ENCODE results near the gene IFT27.
A peak's percentile ranks its signal among the peaks of the same experiment; 100 is the strongest.
"Not testable (repeated sequence)": the region's sequence is repeated elsewhere in the genome, so short reads cannot be mapped to it uniquely, and the experiment has no call there.

Gene IFT27

DNA sequence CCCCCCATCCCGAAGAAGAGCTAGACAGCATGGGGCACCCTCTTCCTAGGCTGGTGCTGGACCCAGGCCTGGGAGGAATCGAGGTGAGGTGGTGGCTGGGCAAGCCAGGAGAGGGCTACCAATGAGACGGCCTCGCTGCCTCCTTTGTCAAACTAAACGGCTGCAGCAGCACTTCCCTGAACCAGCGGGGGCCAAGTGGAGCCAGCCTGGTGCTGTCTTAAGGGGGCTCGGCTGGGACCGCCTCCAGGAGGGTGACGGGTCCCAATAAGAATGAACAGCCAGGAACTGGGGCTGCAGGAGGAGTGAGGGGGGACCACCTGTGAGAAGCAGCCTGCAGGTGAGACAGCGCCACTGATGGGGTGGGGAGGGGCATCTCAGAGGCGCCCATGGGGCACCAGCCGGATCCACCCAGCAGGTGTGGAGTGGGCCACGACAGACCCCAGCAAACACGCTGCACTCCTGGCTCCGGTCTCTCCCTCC, 17.1 kb downstream of the IFT27 start:
- TF ChIP-seq, protein P1, sequence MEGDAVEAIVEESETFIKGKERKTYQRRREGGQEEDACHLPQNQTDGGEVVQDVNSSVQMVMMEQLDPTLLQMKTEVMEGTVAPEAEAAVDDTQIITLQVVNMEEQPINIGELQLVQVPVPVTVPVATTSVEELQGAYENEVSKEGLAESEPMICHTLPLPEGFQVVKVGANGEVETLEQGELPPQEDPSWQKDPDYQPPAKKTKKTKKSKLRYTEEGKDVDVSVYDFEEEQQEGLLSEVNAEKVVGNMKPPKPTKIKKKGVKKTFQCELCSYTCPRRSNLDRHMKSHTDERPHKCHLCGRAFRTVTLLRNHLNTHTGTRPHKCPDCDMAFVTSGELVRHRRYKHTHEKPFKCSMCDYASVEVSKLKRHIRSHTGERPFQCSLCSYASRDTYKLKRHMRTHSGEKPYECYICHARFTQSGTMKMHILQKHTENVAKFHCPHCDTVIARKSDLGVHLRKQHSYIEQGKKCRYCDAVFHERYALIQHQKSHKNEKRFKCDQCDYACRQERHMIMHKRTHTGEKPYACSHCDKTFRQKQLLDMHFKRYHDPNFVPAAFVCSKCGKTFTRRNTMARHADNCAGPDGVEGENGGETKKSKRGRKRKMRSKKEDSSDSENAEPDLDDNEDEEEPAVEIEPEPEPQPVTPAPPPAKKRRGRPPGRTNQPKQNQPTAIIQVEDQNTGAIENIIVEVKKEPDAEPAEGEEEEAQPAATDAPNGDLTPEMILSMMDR (IDR thresholded peaks at IDR 0.05; ENCODE audit: extremely low read depth, missing control alignments), result no peak
- DNase-seq (ENCODE audit: low spot score), result no peak

DNA sequence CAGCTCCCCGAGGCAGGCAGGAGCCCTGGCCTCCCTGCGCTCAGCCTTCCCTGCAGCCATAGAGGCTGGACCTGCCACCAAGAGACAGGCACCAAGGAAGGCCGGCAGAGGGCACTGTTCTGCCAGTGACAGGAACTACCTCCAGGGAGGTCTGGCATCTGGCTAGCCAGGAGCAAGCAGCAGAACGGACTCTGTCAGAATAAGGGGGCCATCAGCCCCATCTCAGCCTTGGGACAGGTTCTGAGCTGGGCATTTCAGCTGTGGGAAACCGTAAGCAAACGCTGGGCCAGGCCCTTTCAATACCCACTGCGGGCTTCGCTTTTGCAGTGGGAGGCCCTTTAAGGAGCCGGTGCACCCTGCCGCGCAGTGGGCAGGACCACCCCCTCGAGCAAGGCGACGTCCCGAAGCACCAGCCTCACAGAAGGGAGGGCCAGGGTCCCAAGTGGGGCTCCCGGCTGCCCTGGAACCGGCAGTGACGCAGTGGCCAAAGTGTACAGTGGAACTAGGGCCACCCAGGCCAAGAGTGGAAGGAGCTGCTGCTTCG, 18.2 kb downstream of the IFT27 start:
- peak; percentile 78 for DNase-seq (ENCODE audit: low spot score)
- TF ChIP-seq, protein P1 (IDR thresholded peaks at IDR 0.05; ENCODE audit: extremely low read depth, missing control alignments), result peak; percentile 85

DNA sequence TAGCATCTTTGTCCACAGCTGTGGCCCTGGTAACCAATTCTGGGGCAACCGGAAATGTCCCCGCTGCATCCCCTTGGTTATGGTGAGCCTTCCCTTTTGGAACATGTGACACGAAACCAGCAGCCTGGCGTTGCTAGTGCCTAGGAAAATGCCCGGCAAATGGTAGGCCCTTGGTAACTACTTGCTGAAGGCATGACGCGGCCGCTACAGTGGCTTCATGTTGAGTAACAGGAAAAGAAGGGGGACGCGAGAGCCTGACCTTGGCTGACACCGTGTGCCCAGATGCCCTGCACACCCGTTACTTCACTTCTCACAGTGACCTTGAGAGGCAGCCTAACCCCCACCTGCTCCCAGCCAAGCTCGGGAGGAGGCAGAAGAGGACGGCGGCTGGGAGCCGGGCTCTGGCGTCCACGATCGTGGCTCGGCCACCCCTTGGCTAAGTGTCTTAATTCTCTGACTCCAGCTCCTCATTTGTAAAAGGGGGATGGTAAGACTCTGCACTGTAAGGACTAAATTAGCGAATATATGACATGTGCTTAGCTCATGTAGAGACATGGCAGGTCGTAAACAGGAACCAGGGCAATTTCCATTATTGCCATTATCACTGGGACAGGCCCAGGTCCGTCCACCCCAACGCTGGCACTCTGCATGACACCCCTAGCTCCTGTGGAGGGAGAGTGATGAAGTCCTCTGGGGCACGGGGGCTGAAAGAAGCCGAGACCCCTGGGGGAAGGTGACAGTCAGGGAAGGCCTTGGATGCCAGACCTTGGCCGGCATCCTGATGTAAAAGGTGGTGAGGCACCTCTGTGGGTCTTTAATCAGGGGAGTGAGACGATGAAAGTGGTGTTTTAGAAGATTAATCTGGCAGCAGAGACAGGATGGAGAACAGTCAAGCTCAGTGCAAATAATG, 18.9 kb downstream of the IFT27 start:
- no peak for DNase-seq (ENCODE audit: low spot score)
- TF ChIP-seq, protein P1 (IDR thresholded peaks at IDR 0.05; ENCODE audit: extremely low read depth, missing control alignments), result no peak

- TF ChIP-seq, protein P1 (IDR thresholded peaks at IDR 0.05; ENCODE audit: extremely low read depth, missing control alignments), result no peak
- no peak for DNase-seq (ENCODE audit: low spot score)
Measured at GRCh38 chr22:36756031-36756430, 19.9 kb downstream of the IFT27 start.

DNA sequence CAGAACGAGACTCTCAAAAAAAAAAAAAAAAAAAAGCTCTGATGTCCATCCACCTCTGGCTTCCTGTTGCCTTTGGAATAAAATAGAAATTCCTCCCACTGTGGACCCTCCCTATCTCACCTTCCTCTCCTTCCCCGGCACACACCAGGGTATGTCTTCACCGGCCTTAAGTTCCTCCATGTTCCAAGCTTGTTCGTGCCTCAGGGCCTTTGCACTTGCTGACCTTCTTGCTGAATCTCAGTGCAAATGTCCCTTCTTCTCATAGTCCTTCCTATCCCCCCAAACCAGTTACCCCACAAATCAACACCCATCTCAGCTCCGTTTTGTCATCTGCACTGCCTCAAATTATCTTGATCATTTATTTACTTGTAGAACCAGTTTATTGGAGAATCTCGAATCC, 20.6 kb downstream of the IFT27 start:
- no peak for DNase-seq (ENCODE audit: low spot score)
- TF ChIP-seq, protein P1 (IDR thresholded peaks at IDR 0.05; ENCODE audit: extremely low read depth, missing control alignments), result no peak

DNA sequence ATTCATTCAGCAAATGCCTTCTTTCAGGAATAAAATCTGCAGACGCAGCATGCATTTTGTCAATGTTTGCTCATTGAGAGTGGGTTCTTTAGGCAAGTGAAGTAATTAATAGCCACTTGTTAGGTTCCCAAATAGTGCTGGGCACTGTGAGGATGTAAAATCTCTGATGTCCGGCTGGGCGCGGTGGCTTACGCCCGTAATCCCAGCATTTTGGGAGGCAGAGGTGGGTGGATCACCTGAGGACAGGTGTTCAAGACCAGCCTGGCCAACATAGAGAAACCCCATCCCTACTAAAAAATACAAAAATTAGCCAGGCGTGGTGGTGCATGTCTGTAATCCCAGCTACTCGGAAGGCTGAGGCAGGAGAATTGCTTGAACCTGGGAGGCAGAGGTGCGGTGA, 21.0 kb downstream of the IFT27 start:
- not testable (repeated sequence) for DNase-seq (ENCODE audit: low spot score)

DNA sequence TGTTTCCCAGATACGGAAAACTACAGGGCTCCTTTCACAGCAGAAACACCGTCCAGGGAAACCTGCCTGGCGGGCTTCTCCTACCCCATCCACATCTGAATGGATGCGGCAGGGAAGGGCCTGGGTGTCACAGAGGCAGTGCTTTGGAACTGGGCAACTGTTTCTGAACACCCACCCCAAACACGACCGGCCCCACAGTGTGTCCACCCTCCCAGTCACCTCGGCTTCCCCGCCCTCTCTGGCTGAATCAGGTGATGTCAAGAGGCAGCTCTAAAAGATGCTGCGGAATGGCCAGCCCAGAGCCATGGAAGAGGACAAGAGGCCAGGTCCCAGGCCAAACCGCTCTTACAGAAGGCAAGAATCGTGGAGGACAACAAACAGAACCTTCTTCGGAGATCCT, 22.0 kb downstream of the IFT27 start:
- TF ChIP-seq, protein P1 (IDR thresholded peaks at IDR 0.05; ENCODE audit: extremely low read depth, missing control alignments), result no peak
- DNase-seq (ENCODE audit: low spot score), result no peak

Measured in GM20000 (cell line).